HEK293T (cell line): ENCODE data around the gene GFY.
"Not testable (repeated sequence)": the region's sequence is repeated elsewhere in the genome, so short reads cannot be mapped to it uniquely, and the experiment has no call there.

Experiments used
- CTCF ChIA-PET: fragments of 350-600 bp; formaldehyde crosslinking; extraction: SDS; loops from one replicate; lab custom pipeline; 2021; ENCODE audit warnings: antibody characterized with exemption, inconsistent platforms; lab: Yijun Ruan, JAX
- POLR2A ChIA-PET: fragments of 350-600 bp; formaldehyde crosslinking; extraction: SDS; loops from one replicate; lab custom pipeline; 2020; ENCODE audit warnings: antibody characterized with exemption, inconsistent platforms; lab: Yijun Ruan, JAX
- DNase-seq: peaks from one replicate; pipeline ENCODE4 v3.0.0; 2012; ENCODE audit warnings: mixed read lengths; ENCODE audit errors: extremely low spot score
- ARNT ChIP-seq: fragments of 450-650 bp; IDR thresholded peaks from 2 replicates; pipeline ENCODE4 v1.6.1; 2017; ENCODE audit warnings: mild to moderate bottlenecking
- BHLHE40 ChIP-seq: fragments of 450-650 bp; IDR thresholded peaks from 2 replicates; pipeline ENCODE4 v1.6.1; 2016; ENCODE audit warnings: mild to moderate bottlenecking, moderate library complexity, borderline replicate concordance
- CTBP1 ChIP-seq: fragments of 450-650 bp; IDR thresholded peaks from 2 replicates; pipeline ENCODE4 v1.6.1; 2016; ENCODE audit warnings: borderline replicate concordance
- ELF4 ChIP-seq: fragments of 450-650 bp; IDR thresholded peaks from 2 replicates; pipeline ENCODE4 v1.6.1; 2017; ENCODE audit warnings: antibody characterized with exemption
- FOXA1 ChIP-seq: fragments of 450-650 bp; IDR thresholded peaks from 2 replicates; pipeline ENCODE4 v1.6.1; 2016; ENCODE audit warnings: mild to moderate bottlenecking
- FOXK2 ChIP-seq: fragments of 450-650 bp; IDR thresholded peaks from 2 replicates; pipeline ENCODE4 v1.6.1; 2016; ENCODE audit warnings: mild to moderate bottlenecking
- FOXM1 ChIP-seq: fragments of 450-650 bp; IDR thresholded peaks from 2 replicates; pipeline ENCODE4 v1.6.1; 2017; ENCODE audit warnings: mild to moderate bottlenecking, borderline replicate concordance
- HDGF ChIP-seq: fragments of 450-650 bp; IDR thresholded peaks from 2 replicates; pipeline ENCODE4 v1.6.1; 2017; ENCODE audit warnings: antibody characterized with exemption, borderline replicate concordance
- L3MBTL2 ChIP-seq: fragments of 450-650 bp; conservative IDR thresholded peaks from 2 replicates; pipeline ENCODE4 v1.6.1; 2016; ENCODE audit warnings: mild to moderate bottlenecking
- LEF1 ChIP-seq: fragments of 450-650 bp; IDR thresholded peaks from 2 replicates; pipeline ENCODE4 v1.6.1; 2017; ENCODE audit warnings: mild to moderate bottlenecking, borderline replicate concordance
- NFRKB ChIP-seq: fragments of 450-650 bp; IDR thresholded peaks from 2 replicates; pipeline ENCODE4 v1.6.1; 2016; ENCODE audit warnings: mild to moderate bottlenecking, moderate library complexity
- SP1 ChIP-seq: fragments of 450-650 bp; IDR thresholded peaks from 2 replicates; pipeline ENCODE4 v1.6.1; 2017
- SUZ12 ChIP-seq: fragments of 450-650 bp; IDR thresholded peaks from 2 replicates; pipeline ENCODE4 v1.6.1; 2016; ENCODE audit warnings: mild to moderate bottlenecking
- TARDBP ChIP-seq: fragments of 450-650 bp; IDR thresholded peaks from 2 replicates; pipeline ENCODE4 v1.6.1; 2016
- ZNF384 ChIP-seq: fragments of 450-650 bp; IDR thresholded peaks from 2 replicates; pipeline ENCODE4 v1.6.1; 2016
- TF ChIP-seq, protein P1 (sequence below): fragments of 450-650 bp; IDR thresholded peaks from 2 replicates; pipeline ENCODE4 v1.6.1; 2016

Gene GFY

GRCh38 chr19:49455773-49456172 lies 30.6 kb downstream of the GFY start:
- ChIA-PET POLR2A (interaction anchor here (1.3 to 2.3 kb wide), 2 partner anchors 13 to 40 kb away, joined by 3 to 4 read pairs; no protein-coding TSS in a partner anchor), CTCF (no interaction called here)
- TF ChIP-seq NFRKB (no peak), FOXM1 (no peak), LEF1 (no peak), ZNF384 (no peak), SUZ12 (no peak), SP1 (no peak), HDGF (no peak), FOXA1 (no peak), FOXK2 (no peak), L3MBTL2 (no peak), TARDBP (no peak), ELF4 (no peak)
- TF ChIP-seq, protein P1, sequence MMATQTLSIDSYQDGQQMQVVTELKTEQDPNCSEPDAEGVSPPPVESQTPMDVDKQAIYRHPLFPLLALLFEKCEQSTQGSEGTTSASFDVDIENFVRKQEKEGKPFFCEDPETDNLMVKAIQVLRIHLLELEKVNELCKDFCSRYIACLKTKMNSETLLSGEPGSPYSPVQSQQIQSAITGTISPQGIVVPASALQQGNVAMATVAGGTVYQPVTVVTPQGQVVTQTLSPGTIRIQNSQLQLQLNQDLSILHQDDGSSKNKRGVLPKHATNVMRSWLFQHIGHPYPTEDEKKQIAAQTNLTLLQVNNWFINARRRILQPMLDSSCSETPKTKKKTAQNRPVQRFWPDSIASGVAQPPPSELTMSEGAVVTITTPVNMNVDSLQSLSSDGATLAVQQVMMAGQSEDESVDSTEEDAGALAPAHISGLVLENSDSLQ, result no peak
- no peak for DNase-seq

DNA sequence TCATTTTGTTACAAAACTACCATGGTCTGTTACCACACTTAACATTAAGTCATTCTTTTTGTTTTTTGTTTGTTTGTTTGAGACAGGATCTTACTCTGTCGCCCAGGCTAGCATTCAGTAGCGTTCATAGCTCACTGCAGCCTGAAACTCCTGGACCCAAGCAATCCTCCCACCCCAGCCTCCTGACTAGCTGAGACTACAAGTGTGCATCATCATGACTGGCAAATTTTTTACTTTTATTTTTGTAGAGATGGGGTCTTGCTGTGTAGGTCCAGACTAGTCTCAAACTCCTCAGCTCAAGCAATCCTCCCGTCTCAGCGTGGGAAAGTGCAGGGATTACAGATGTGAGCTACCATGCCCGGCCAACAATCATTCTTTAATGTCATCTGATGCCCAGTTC lies 31.1 kb downstream of the GFY start:
- ChIA-PET CTCF (no interaction called here), POLR2A (interaction anchor here (1.3 to 2.3 kb wide), 2 partner anchors 12 to 39 kb away, joined by 3 to 4 read pairs; no protein-coding TSS in a partner anchor)
- no peak for TF ChIP-seq LEF1
- no peak for TF ChIP-seq L3MBTL2
- no peak for TF ChIP-seq NFRKB
- no peak for TF ChIP-seq ZNF384
- no peak for TF ChIP-seq SP1
- no peak for TF ChIP-seq FOXK2
- TF ChIP-seq BHLHE40, result no peak
- no peak for TF ChIP-seq TARDBP
- TF ChIP-seq SUZ12, result no peak
- no peak for TF ChIP-seq ARNT
- no peak for TF ChIP-seq ELF4
- no peak for TF ChIP-seq HDGF
- no peak for TF ChIP-seq CTBP1
- no peak for TF ChIP-seq FOXA1
- no peak for TF ChIP-seq FOXM1
- DNase-seq, result no peak

DNA sequence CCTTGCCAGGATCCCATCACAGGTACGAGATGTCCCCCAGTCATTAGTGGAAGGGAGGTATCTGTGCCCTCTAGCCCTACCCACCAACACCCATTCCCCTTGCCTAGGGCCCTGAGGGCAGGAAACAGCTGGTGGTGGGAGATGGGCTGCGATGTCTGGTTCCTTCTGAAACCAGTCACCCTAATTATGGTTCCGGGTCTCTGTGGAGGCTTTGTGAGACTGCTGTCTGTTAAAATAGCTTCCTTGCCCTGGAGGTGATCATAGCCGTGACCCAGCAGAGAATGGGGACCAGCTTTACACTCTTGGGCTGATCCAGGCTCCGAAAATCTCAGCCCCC lies 33.3 kb downstream of the GFY start:
- DNase-seq, result no peak
- ChIA-PET CTCF (no interaction called here), POLR2A (interaction anchor here (1.0 kb wide), 1 partner anchor 18 kb away, joined by 4 read pairs; no protein-coding TSS in a partner anchor)
- no peak for TF ChIP-seq ARNT
- TF ChIP-seq, protein P1, result no peak
- TF ChIP-seq ZNF384, result no peak
- no peak for TF ChIP-seq SP1
- no peak for TF ChIP-seq BHLHE40
- TF ChIP-seq SUZ12, result no peak
- no peak for TF ChIP-seq HDGF
- no peak for TF ChIP-seq ELF4
- no peak for TF ChIP-seq NFRKB
- no peak for TF ChIP-seq TARDBP
- no peak for TF ChIP-seq L3MBTL2

DNA sequence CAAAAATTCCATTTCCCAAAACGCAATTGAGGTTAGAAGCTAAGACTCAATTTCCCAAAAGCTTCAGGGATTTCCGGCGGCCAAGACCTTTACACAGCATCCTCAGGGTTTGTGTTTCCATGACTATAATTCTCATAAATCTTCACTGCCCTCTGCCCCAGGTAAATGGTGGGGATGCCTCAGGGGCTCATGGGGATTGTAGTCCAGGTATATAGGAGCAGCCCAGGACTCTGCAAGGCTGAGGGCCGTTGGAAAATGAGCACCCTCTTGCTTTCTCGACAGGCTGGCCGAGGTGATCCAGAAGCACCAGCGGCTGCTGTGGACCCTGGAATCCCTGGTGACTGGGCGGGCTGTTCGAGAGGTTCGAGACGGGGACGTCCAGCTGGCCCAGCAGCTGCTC lies 34.2 kb downstream of the GFY start:
- DNase-seq, result no peak
- ChIA-PET CTCF (no interaction called here), POLR2A (interaction anchor here (1.0 kb wide), 1 partner anchor 7 kb away, joined by 4 read pairs; no protein-coding TSS in a partner anchor)
- TF ChIP-seq HDGF (no peak), FOXK2 (no peak), LEF1 (no peak)

GRCh38 chr19:49461130-49461529 lies 35.9 kb downstream of the GFY start:
- DNase-seq, CTCF ChIA-PET: not testable (repeated sequence)
- POLR2A ChIA-PET, result interaction anchor here (0.8 kb wide), 1 partner anchor 8 kb away, joined by 4 read pairs; the partner anchor contains the start of gene ALDH16A1

DNA sequence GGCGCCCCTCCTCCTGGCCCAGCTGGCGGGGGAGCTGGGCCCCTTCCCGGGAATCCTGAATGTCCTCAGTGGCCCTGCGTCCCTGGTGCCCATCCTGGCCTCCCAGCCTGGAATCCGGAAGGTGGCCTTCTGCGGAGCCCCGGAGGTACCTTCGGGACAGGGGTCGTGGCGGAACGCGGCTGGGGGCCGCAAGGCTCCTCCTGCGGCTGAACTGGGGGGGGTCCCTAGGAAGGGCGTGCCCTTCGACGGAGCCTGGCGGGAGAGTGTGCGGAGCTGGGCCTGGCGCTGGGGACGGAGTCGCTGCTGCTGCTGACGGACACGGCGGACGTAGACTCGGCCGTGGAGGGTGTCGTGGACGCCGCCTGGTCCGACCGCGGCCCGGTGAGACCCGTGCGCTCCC lies 36.5 kb downstream of the GFY start:
- POLR2A ChIA-PET, result interaction anchor here (0.8 kb wide), 1 partner anchor 8 kb away, joined by 4 read pairs; the partner anchor contains the start of gene ALDH16A1
- CTCF ChIA-PET, result no interaction called here

GRCh38 chr19:49462492-49462891 lies 37.3 kb downstream of the GFY start:
- ChIA-PET CTCF (no interaction called here), POLR2A (no interaction called here)
- TF ChIP-seq NFRKB (no peak), FOXM1 (no peak), ELF4 (no peak), ZNF384 (no peak), SP1 (no peak), SUZ12 (no peak), FOXK2 (no peak), TARDBP (no peak), ARNT (no peak), FOXA1 (no peak)
- no peak for DNase-seq

More for the DNA sequence above, 36.5 kb downstream of the GFY start:
- no peak for DNase-seq
- no peak for TF ChIP-seq HDGF
- TF ChIP-seq, protein P1, result no peak
- no peak for TF ChIP-seq ARNT
- TF ChIP-seq ZNF384, result no peak
- TF ChIP-seq SP1, result no peak
- no peak for TF ChIP-seq FOXM1
- TF ChIP-seq TARDBP, result no peak
- TF ChIP-seq NFRKB, result no peak
